ENCODE results near the gene PKP1.

PKP1 gene

DNA sequence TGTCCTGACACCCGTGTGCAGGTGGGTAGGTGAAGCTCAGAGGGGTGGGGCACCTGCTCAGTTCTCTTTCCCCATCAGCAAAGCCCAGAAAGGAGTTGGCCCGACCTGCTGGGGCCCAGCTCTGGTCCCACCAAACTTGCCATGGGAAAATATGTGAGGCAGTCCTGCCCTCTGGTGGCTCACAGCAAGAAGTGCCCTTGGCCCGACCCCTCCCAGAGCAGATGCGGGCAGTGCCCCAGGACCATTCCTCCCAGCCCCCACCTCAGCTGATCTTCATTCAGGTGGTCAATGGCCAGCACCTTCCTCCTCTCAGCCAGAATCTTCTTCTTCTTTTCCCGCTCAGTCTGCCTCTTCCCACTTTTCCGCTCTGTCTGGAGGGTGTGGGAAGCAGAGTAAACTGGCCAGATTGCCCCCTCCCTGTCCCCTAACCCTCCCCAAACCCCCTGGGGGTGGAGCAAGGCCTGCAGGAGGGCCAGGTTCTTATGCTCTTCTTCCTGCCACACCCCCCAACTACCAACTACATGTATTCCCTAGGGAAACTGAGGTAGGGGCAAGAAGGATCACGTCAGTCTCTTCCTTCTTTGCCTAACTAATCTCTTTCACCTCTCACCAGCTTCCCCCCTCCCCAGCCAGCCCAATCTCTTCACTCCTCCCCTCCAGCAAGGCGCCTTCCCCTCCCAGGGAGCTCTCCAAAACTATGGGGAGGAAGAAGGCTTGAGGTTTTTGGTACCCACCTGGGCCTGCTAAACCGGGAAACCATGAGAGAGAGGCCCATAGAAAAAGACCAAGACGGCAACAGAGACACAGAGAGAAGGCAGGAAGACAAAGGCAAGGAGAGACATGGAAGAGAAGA, 78.6 kb downstream of the PKP1 start:
- no peak overlapping the region for H3K9ac ChIP-seq (ENCODE audit: low read depth, low read length)
- WGBS: 33% methylated on average over 7 of the region's 10 CpGs
- H3K36me3 ChIP-seq (ENCODE audit: insufficient read depth, low read length): no peaks in the 10 kb centered on the region
- H3K4me3 ChIP-seq (ENCODE audit: low read length): no peak overlapping the region
- peaks cover 4% of the 10 kb centered on the region; the same call in 1 of the 2 replicates for H3K4me1 ChIP-seq (ENCODE audit: insufficient read depth, low read length)
- no peaks in the 10 kb centered on the region for H3K27me3 ChIP-seq (ENCODE audit: insufficient read depth, low read length)
- no peak overlapping the region for H3K27ac ChIP-seq (ENCODE audit: low read depth, low read length)
- no peaks in the 10 kb centered on the region for H3K9me3 ChIP-seq (ENCODE audit: insufficient read depth, low read depth, low read length)

- H3K36me3 ChIP-seq (ENCODE audit: insufficient read depth, low read length): no peaks in the 10 kb centered on the region
- 94% methylated on average over 3 of the region's 3 CpGs for WGBS
- H3K4me3 ChIP-seq (ENCODE audit: low read length): no peak overlapping the region
- H3K9ac ChIP-seq (ENCODE audit: low read depth, low read length): no peak overlapping the region
- no peak overlapping the region for H3K27ac ChIP-seq (ENCODE audit: low read depth, low read length)
- H3K4me1 ChIP-seq (ENCODE audit: insufficient read depth, low read length): peaks cover 4% of the 10 kb centered on the region; the same call in 1 of the 2 replicates
- H3K9me3 ChIP-seq (ENCODE audit: insufficient read depth, low read depth, low read length): no peaks in the 10 kb centered on the region
- H3K27me3 ChIP-seq (ENCODE audit: insufficient read depth, low read length): no peaks in the 10 kb centered on the region
Observed at GRCh38 chr1:201362906-201363305, 79.6 kb downstream of the PKP1 start.

- no peaks in the 10 kb centered on the region for H3K9me3 ChIP-seq (ENCODE audit: insufficient read depth, low read depth, low read length)
- H3K27ac ChIP-seq (ENCODE audit: low read depth, low read length): no peak overlapping the region
- H3K9ac ChIP-seq (ENCODE audit: low read depth, low read length): no peak overlapping the region
- H3K36me3 ChIP-seq (ENCODE audit: insufficient read depth, low read length): no peaks in the 10 kb centered on the region
- WGBS: 93% methylated on average over 8 of the region's 8 CpGs
- no peaks in the 10 kb centered on the region for H3K27me3 ChIP-seq (ENCODE audit: insufficient read depth, low read length)
- H3K4me3 ChIP-seq (ENCODE audit: low read length): no peak overlapping the region
- peaks cover 4% of the 10 kb centered on the region; the same call in 1 of the 2 replicates for H3K4me1 ChIP-seq (ENCODE audit: insufficient read depth, low read length)
Observed at GRCh38 chr1:201363467-201363866, 80.2 kb downstream of the PKP1 start.

DNA sequence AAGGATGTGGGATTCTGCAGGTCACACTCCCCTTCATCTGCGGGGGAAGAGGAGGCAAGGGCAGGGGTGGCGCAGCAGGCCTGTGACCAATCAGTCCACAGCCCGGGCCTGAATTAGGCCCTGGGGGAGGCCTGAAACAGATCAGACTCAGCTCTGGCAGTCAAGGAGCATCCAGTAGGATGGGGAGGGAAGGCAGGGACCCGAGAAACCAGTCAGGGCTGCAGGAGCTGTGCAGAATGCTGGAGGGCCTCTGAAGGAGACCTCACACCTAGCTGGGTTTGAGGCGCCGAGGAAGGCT, 81.5 kb downstream of the PKP1 start:
- H3K4me3 ChIP-seq (ENCODE audit: low read length): no peak overlapping the region
- no peaks in the 10 kb centered on the region for H3K9me3 ChIP-seq (ENCODE audit: insufficient read depth, low read depth, low read length)
- H3K36me3 ChIP-seq (ENCODE audit: insufficient read depth, low read length): no peaks in the 10 kb centered on the region
- no peaks in the 10 kb centered on the region for H3K4me1 ChIP-seq (ENCODE audit: insufficient read depth, low read length)
- H3K27ac ChIP-seq (ENCODE audit: low read depth, low read length): no peak overlapping the region
- H3K9ac ChIP-seq (ENCODE audit: low read depth, low read length): no peak overlapping the region
- H3K27me3 ChIP-seq (ENCODE audit: insufficient read depth, low read length): no peaks in the 10 kb centered on the region
- WGBS: 93% methylated on average over 6 of the region's 6 CpGs

- Histone ChIP-seq H3K9me3 (ENCODE audit: insufficient read depth, low read depth, low read length) (no peaks in the 10 kb centered on the region), H3K4me3 (ENCODE audit: low read length) (no peak overlapping the region), H3K4me1 (ENCODE audit: insufficient read depth, low read length) (no peaks in the 10 kb centered on the region), H3K27me3 (ENCODE audit: insufficient read depth, low read length) (no peaks in the 10 kb centered on the region), H3K9ac (ENCODE audit: low read depth, low read length) (no peak overlapping the region), H3K36me3 (ENCODE audit: insufficient read depth, low read length) (no peaks in the 10 kb centered on the region), H3K27ac (ENCODE audit: low read depth, low read length) (no peak overlapping the region)
- 87% methylated on average over 11 of the region's 11 CpGs for WGBS
Observed at GRCh38 chr1:201365251-201365650, 81.9 kb downstream of the PKP1 start.

- Histone ChIP-seq H3K4me3 (ENCODE audit: low read length) (no peak overlapping the region), H3K27ac (ENCODE audit: low read depth, low read length) (no peak overlapping the region), H3K27me3 (ENCODE audit: insufficient read depth, low read length) (no peaks in the 10 kb centered on the region), H3K9ac (ENCODE audit: low read depth, low read length) (no peak overlapping the region), H3K9me3 (ENCODE audit: insufficient read depth, low read depth, low read length) (no peaks in the 10 kb centered on the region), H3K36me3 (ENCODE audit: insufficient read depth, low read length) (no peaks in the 10 kb centered on the region), H3K4me1 (ENCODE audit: insufficient read depth, low read length) (peaks cover under 1% of the 10 kb centered on the region; the same call in 1 of the 2 replicates)
- 80% methylated on average over 7 of the region's 7 CpGs for WGBS
Observed at GRCh38 chr1:201366696-201367095, 83.4 kb downstream of the PKP1 start.

DNA sequence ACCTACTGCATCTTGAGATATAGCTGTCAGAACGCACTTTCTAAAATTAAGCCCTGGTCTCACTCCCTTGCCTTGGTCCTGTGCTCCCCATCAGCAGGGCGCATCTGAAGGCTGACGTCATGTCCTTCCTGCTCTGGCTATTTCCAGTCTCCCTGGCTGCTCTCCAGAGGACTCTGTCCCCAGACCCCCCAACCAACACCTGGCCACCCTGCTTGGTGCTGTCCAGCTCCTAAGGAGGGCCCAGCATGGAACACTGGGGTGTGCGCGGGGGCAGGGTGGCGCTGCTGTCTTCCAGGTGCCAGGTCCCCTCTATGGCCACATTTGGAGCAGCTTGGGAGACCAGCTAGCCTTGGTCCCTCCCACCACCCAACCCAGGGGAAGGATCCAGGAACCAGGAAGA, 85.9 kb downstream of the PKP1 start:
- Histone ChIP-seq H3K36me3 (ENCODE audit: insufficient read depth, low read length) (no peaks in the 10 kb centered on the region), H3K9me3 (ENCODE audit: insufficient read depth, low read depth, low read length) (no peaks in the 10 kb centered on the region), H3K4me1 (ENCODE audit: insufficient read depth, low read length) (peaks cover 6% of the 10 kb centered on the region), H3K27me3 (ENCODE audit: insufficient read depth, low read length) (no peaks in the 10 kb centered on the region), H3K9ac (ENCODE audit: low read depth, low read length) (no peak overlapping the region), H3K27ac (ENCODE audit: low read depth, low read length) (no peak overlapping the region), H3K4me3 (ENCODE audit: low read length) (no peak overlapping the region)
- WGBS: 94% methylated on average over 6 of the region's 6 CpGs

GRCh38 chr1:201370500-201370899, 87.2 kb downstream of the PKP1 start:
- H3K4me1 ChIP-seq (ENCODE audit: insufficient read depth, low read length): peaks cover 18% of the 10 kb centered on the region
- H3K9ac ChIP-seq (ENCODE audit: low read depth, low read length): no peak overlapping the region
- no peaks in the 10 kb centered on the region for H3K36me3 ChIP-seq (ENCODE audit: insufficient read depth, low read length)
- no peak overlapping the region for H3K4me3 ChIP-seq (ENCODE audit: low read length)
- no peaks in the 10 kb centered on the region for H3K9me3 ChIP-seq (ENCODE audit: insufficient read depth, low read depth, low read length)
- H3K27me3 ChIP-seq (ENCODE audit: insufficient read depth, low read length): no peaks in the 10 kb centered on the region
- no peak overlapping the region for H3K27ac ChIP-seq (ENCODE audit: low read depth, low read length)
- WGBS: 82% methylated on average over 3 of the region's 3 CpGs

GRCh38 chr1:201371276-201371675, 88.0 kb downstream of the PKP1 start:
- Histone ChIP-seq H3K27me3 (ENCODE audit: insufficient read depth, low read length) (no peaks in the 10 kb centered on the region), H3K4me3 (ENCODE audit: low read length) (no peak overlapping the region), H3K36me3 (ENCODE audit: insufficient read depth, low read length) (no peaks in the 10 kb centered on the region), H3K9me3 (ENCODE audit: insufficient read depth, low read depth, low read length) (no peaks in the 10 kb centered on the region), H3K27ac (ENCODE audit: low read depth, low read length) (no peak overlapping the region), H3K9ac (ENCODE audit: low read depth, low read length) (no peak overlapping the region), H3K4me1 (ENCODE audit: insufficient read depth, low read length) (peaks cover 26% of the 10 kb centered on the region)
- WGBS: 94% methylated on average over 9 of the region's 9 CpGs

DNA sequence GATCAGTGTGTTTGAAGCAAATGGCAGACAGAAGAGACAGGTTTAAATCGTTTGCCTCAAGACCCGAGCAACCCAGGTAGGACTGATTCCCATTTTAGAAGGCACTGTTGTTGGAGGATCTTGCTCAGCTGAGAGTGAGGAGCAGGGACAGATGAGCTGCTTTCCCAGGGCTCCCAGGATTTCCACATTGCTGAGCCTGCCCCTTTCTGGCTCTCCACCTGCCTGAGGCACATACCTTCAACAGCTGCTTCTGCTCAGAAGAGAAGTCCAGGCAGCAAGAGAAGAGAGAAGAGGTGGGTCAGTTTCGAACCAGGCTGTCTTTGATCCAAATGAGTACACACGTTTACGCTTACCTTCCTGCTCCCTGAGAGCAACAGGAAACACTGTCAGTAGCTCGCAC, 88.5 kb downstream of the PKP1 start:
- H3K9ac ChIP-seq (ENCODE audit: low read depth, low read length): no peak overlapping the region
- H3K27ac ChIP-seq (ENCODE audit: low read depth, low read length): no peak overlapping the region
- no peaks in the 10 kb centered on the region for H3K9me3 ChIP-seq (ENCODE audit: insufficient read depth, low read depth, low read length)
- no peaks in the 10 kb centered on the region for H3K36me3 ChIP-seq (ENCODE audit: insufficient read depth, low read length)
- 88% methylated on average over 6 of the region's 6 CpGs for WGBS
- H3K4me3 ChIP-seq (ENCODE audit: low read length): no peak overlapping the region
- no peaks in the 10 kb centered on the region for H3K27me3 ChIP-seq (ENCODE audit: insufficient read depth, low read length)
- peaks cover 27% of the 10 kb centered on the region for H3K4me1 ChIP-seq (ENCODE audit: insufficient read depth, low read length)

DNA sequence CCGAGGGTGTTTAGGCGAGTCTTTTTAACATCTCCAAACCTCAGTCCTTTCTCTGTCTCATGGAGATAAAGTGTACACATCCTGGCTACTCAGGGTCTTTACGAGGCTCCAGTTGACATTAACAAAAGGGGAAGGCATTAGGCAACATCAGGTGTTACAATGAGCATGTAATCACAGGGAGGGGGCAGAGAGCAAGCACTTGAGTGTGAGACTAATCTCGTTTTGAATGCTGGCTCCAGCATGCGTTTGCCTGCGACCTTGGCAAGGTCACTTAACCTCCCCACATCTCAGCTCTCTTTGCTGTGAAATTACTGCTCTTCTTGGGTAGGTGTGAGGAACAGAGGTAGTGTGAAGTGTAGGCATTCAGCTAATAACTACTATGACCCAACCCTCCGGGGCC, 91.1 kb downstream of the PKP1 start:
- Histone ChIP-seq H3K9me3 (ENCODE audit: insufficient read depth, low read depth, low read length) (no peaks in the 10 kb centered on the region), H3K4me1 (ENCODE audit: insufficient read depth, low read length) (peaks cover 36% of the 10 kb centered on the region), H3K27ac (ENCODE audit: low read depth, low read length) (no peak overlapping the region), H3K9ac (ENCODE audit: low read depth, low read length) (no peak overlapping the region), H3K4me3 (ENCODE audit: low read length) (no peak overlapping the region), H3K27me3 (ENCODE audit: insufficient read depth, low read length) (no peaks in the 10 kb centered on the region), H3K36me3 (ENCODE audit: insufficient read depth, low read length) (no peaks in the 10 kb centered on the region)
- 72% methylated on average over 7 of the region's 7 CpGs for WGBS

GRCh38 chr1:201375169-201375568, 91.9 kb downstream of the PKP1 start:
- Histone ChIP-seq H3K9me3 (ENCODE audit: insufficient read depth, low read depth, low read length) (no peaks in the 10 kb centered on the region), H3K4me1 (ENCODE audit: insufficient read depth, low read length) (peaks cover 36% of the 10 kb centered on the region), H3K27me3 (ENCODE audit: insufficient read depth, low read length) (no peaks in the 10 kb centered on the region), H3K4me3 (ENCODE audit: low read length) (no peak overlapping the region), H3K27ac (ENCODE audit: low read depth, low read length) (peak overlapping the region; percentile 98; the same call in 1 of the 2 replicates), H3K36me3 (ENCODE audit: insufficient read depth, low read length) (no peaks in the 10 kb centered on the region), H3K9ac (ENCODE audit: low read depth, low read length) (no peak overlapping the region)
- 81% methylated on average over 4 of the region's 4 CpGs for WGBS

Measured in HUES64 (cell line).